GM12878 (cell line): Measurements from ENCODE around the gene RETSAT. TPM values are rescaled to one million over a fixed set of nuclear protein-coding genes. Genes with fewer than 3 reads are reported as not detected.

ENCODE experiments used
- ATF2 ChIP-seq: IDR thresholded peaks from 2 replicates; pipeline ENCODE4 v1.6.1; 2012; ENCODE audit warnings: low read length, inconsistent platforms
- GABPA ChIP-seq: IDR thresholded peaks from 2 replicates; pipeline ENCODE4 v1.6.1; 2014; ENCODE audit warnings: antibody characterized with exemption, low read depth, mild to moderate bottlenecking, inconsistent platforms
- RUNX3 ChIP-seq: IDR thresholded peaks from 2 replicates; pipeline ENCODE4 v1.6.1; 2012; ENCODE audit warnings: low read length, inconsistent platforms
- SKIL ChIP-seq: fragments of 450-650 bp; IDR thresholded peaks from 2 replicates; pipeline ENCODE4 v1.6.1; 2017; ENCODE audit warnings: mild to moderate bottlenecking, low read depth, inconsistent platforms; ENCODE audit not compliant: poor library complexity, severe bottlenecking
- SMAD1 ChIP-seq: fragments of 450-650 bp; IDR thresholded peaks from 2 replicates; pipeline ENCODE4 v1.6.1; 2018; ENCODE audit warnings: mild to moderate bottlenecking, low read depth; ENCODE audit not compliant: partially characterized antibody
- SMARCA5 ChIP-seq: fragments of 450-650 bp; IDR thresholded peaks from 2 replicates; pipeline ENCODE4 v1.6.1; 2017; ENCODE audit warnings: mild to moderate bottlenecking
- ZNF687 ChIP-seq: fragments of 450-650 bp; IDR thresholded peaks from 2 replicates; pipeline ENCODE4 v1.6.1; 2017; ENCODE audit warnings: mild to moderate bottlenecking, moderate library complexity
- polyA plus RNA-seq, 11 experiments: library from polyadenylated mRNA; depleted of rRNA in 4 of 11; unstranded in 6 of 11; stranded (reverse) in 5 of 11; fragments of >200 nt; fragmentation: Nextera tagmentation in 4 of 11; fragmentation: Illumina TruSeq in 1 of 11; extraction: Ambion mirVana in 4 of 11; extraction: Trizol in 1 of 11; gene quantifications; 1 replicate in 1 of 11; 2 replicates in 10 of 11; pipeline versions ENCODE4 v1.2.1 to v1.2.3, GENCODE V29; 2011 to 2016; ENCODE audit warnings: inconsistent platforms in 2 of 11, missing spikeins in 2 of 11, low read depth in 1 of 11
- total RNA-seq, 4 experiments: library from RNA; depleted of rRNA in 3 of 4; stranded (reverse); fragments of >200 nt in 3 of 4; fragmentation: Illumina TruSeq in 1 of 4; extraction: Trizol in 1 of 4; gene quantifications; 2 replicates each; pipeline versions ENCODE4 v1.2.1 to v1.2.3, GENCODE V29; 2013 to 2021

RETSAT gene
- total and polyA plus RNA-seq, 10 of the 15 experiments (the other 5 are each of a cell fraction or from before 2014, with no cell fraction given) = 3.3 to 28.8 (median 22.0) TPM

- TF ChIP-seq GABPA (no peak), SKIL (no peak), ZNF687 (no peak), SMAD1 (no peak), RUNX3 (no peak), ATF2 (no peak), SMARCA5 (no peak)
These were observed 44.0 kb downstream of the RETSAT start (continued) for GRCh38 chr2:85310330-85310729.
